HepG2 (cell line): Measurements from ENCODE around the gene PTK7. TPM values are rescaled to one million over a fixed set of nuclear protein-coding genes. Genes with fewer than 3 reads are reported as not detected.

Source experiments
- ELF4 ChIP-seq: sonication (generic); formaldehyde crosslinking; IDR thresholded peaks from 2 replicates; pipeline ENCODE4 v1.5.0; 2020; ENCODE audit warnings: missing genetic modification reagents, mild to moderate bottlenecking, moderate library complexity, borderline replicate concordance
- FOXO4 ChIP-seq: sonication (generic); formaldehyde crosslinking; conservative IDR thresholded peaks from 2 replicates; pipeline ENCODE4 v1.8.1; 2023; ENCODE audit warnings: missing genetic modification reagents
- HMG20B ChIP-seq: conservative IDR thresholded peaks from 2 replicates; pipeline ENCODE4 v1.6.1; 2016; ENCODE audit warnings: missing genetic modification reagents, missing compliant biosample characterization
- HNF1A ChIP-seq, 2 experiments: sonication (generic) in 1 of 2; formaldehyde crosslinking in 1 of 2; IDR thresholded peaks; 2 replicates each; pipeline versions ENCODE4 v1.4.0 to v1.6.1; 2016 to 2020; ENCODE audit warnings: borderline replicate concordance in 1 of 2, low read depth in 1 of 2, mild to moderate bottlenecking in 1 of 2, missing genetic modification reagents in 1 of 2
- MTA1 ChIP-seq: sonication (generic); formaldehyde crosslinking; IDR thresholded peaks from 2 replicates; pipeline ENCODE4 v1.4.0; 2020; ENCODE audit warnings: missing genetic modification reagents, mild to moderate bottlenecking, borderline replicate concordance
- NFE2L2 ChIP-seq: fragments of 150-350 bp; IDR thresholded peaks from 2 replicates; pipeline ENCODE4 v1.6.1; 2014; ENCODE audit warnings: low read length
- NFYB ChIP-seq: sonication (generic); formaldehyde crosslinking; IDR thresholded peaks from 2 replicates; pipeline ENCODE4 v1.4.0; 2020; ENCODE audit warnings: missing genetic modification reagents
- PCBP2 ChIP-seq: fragments of 200-400 bp; formaldehyde crosslinking; optimal IDR thresholded peaks from 2 replicates; pipeline ENCODE3; 2018; ENCODE audit warnings: low read length, low read depth; ENCODE audit not compliant: poor library complexity, severe bottlenecking
- TAF15 ChIP-seq: fragments of 200-400 bp; formaldehyde crosslinking; IDR thresholded peaks from one replicate; pipeline ENCODE4 v1.6.1; 2018; ENCODE audit warnings: mild to moderate bottlenecking, low read depth, low read length; ENCODE audit not compliant: poor library complexity, severe bottlenecking
- ZBTB25 ChIP-seq: IDR thresholded peaks from 2 replicates; pipeline ENCODE4 v1.6.1; 2018; ENCODE audit warnings: missing genetic modification reagents
- ZBTB26 ChIP-seq: IDR thresholded peaks from 2 replicates; pipeline ENCODE4 v1.6.1; 2016; ENCODE audit warnings: missing compliant biosample characterization, missing genetic modification reagents, borderline replicate concordance
- ZNF24 ChIP-seq: fragments of 450-650 bp; IDR thresholded peaks from 2 replicates; pipeline ENCODE4 v1.6.1; 2017; ENCODE audit warnings: antibody characterized with exemption, mild to moderate bottlenecking
- ZNF34 ChIP-seq: sonication (generic); formaldehyde crosslinking; IDR thresholded peaks from 2 replicates; pipeline ENCODE4 v1.4.0; 2020; ENCODE audit warnings: mild to moderate bottlenecking, missing genetic modification reagents, borderline replicate concordance
- ZNF460 ChIP-seq: sonication (generic); formaldehyde crosslinking; IDR thresholded peaks from 2 replicates; pipeline ENCODE4 v1.5.1; 2020; ENCODE audit warnings: missing genetic modification reagents, mild to moderate bottlenecking, borderline replicate concordance
- ZNF766 ChIP-seq: sonication (generic); formaldehyde crosslinking; IDR thresholded peaks from 2 replicates; pipeline ENCODE4 v1.5.0; 2020; ENCODE audit warnings: missing genetic modification reagents, borderline replicate concordance
- ZXDC ChIP-seq: sonication (generic); formaldehyde crosslinking; IDR thresholded peaks from 2 replicates; pipeline ENCODE4 v1.5.0; 2020; ENCODE audit warnings: mild to moderate bottlenecking, missing genetic modification reagents
- polyA plus RNA-seq, 8 experiments: library from polyadenylated mRNA; depleted of rRNA in 3 of 8; stranded (reverse) in 7 of 8; unstranded in 1 of 8; fragments of >200 nt; fragmentation: Illumina TruSeq in 4 of 8; extraction: Trizol in 4 of 8; gene quantifications; 2 replicates each; pipeline versions ENCODE4 v1.2.1 to v1.2.3, GENCODE V29; 2011 to 2016; ENCODE audit warnings: low read depth in 4 of 8, missing spikeins in 1 of 8, mixed read lengths in 1 of 8; ENCODE audit not compliant: insufficient read depth in 1 of 8
- total RNA-seq, 5 experiments: library from RNA; depleted of rRNA; stranded (reverse); fragments of >200 nt; fragmentation: Illumina TruSeq; extraction: Trizol; gene quantifications; 2 replicates each; pipeline ENCODE4 v1.2.3, GENCODE V29; 2016; ENCODE audit warnings: low read depth in 1 of 5

PTK7 gene
- total and polyA plus RNA-seq, 2 of the 13 experiments (the other 11 are each of a cell fraction or from before 2014, with no cell fraction given): 98.5 to 99.8 TPM

- TF ChIP-seq ZNF460 (CRISPR knock-in tag) (no peak), ZNF24 (no peak), TAF15 (no peak), HNF1A (IDR thresholded peaks at IDR 0.05; ENCODE audit: low read depth) (no peak), HNF1A (CRISPR knock-in tag; IDR thresholded peaks at IDR 0.05; ENCODE audit: borderline replicate concordance) (peak; percentile 34), ZNF34 (no peak), ZNF766 (CRISPR knock-in tag) (no peak), HMG20B (CRISPR knock-in tag) (no peak), ZBTB25 (CRISPR knock-in tag) (no peak), MTA1 (CRISPR knock-in tag) (peak; percentile 73; the same call in 1 of the 2 replicates), PCBP2 (no peak), NFYB (CRISPR knock-in tag) (no peak), NFE2L2 (no peak), ELF4 (no peak), ZXDC (CRISPR knock-in tag) (no peak), FOXO4 (CRISPR knock-in tag) (no peak), ZBTB26 (CRISPR knock-in tag) (0 out of 2 replicates have a peak, but pooled peaks have one; percentile 19)
Measured at GRCh38 chr6:43172104-43173007, 96.2 kb downstream of the PTK7 start (continued).
